ENCODE data around the gene TKT. TPM values are rescaled to one million over a fixed set of nuclear protein-coding genes. Genes with fewer than 3 reads are reported as not detected.

TKT gene
- polyA plus RNA-seq, 2 of the 4 experiments (the other 2 are of a cell fraction): 628 to 1,457 TPM

- no peak overlapping the region for H3K4me2 ChIP-seq
- ChIA-PET POLR2A (no interaction called here), CTCF (interaction anchor here (0.7 to 1.5 kb wide), 9 partner anchors 11 to 437 kb away, joined by 3 to 5 read pairs (median 3); no protein-coding TSS in a partner anchor)
- ATAC-seq (no peak), DNase-seq (ENCODE audit: low read depth in 1 of 2, low spot score in 1 of 2) (no peak), FAIRE-seq (no peak)
- no peak for TF ChIP-seq MAFK (IDR thresholded peaks at IDR 0.05; ENCODE audit: partially characterized antibody)
- TF ChIP-seq EHMT2 (IDR thresholded peaks at IDR 0.05; ENCODE audit: low read depth): no peak
- TF ChIP-seq FOSL2 (IDR thresholded peaks at IDR 0.05): no peak
- no peak for TF ChIP-seq FOSL2 (CRISPR knock-in tag; IDR thresholded peaks at IDR 0.05)
- no peak for TF ChIP-seq CEBPB (IDR thresholded peaks at IDR 0.05)
- no peak for TF ChIP-seq CHD2 (IDR thresholded peaks at IDR 0.05; ENCODE audit: low read length, partially characterized antibody)
- no peaks in the 10 kb centered on the region for H3K9me3 ChIP-seq
- 89% methylated on average over 9 of the region's 10 CpGs for WGBS (ENCODE audit: missing lambda C conversion rate)
- no peak overlapping the region for H3K4me3 ChIP-seq
- H3K4me1 ChIP-seq: peaks cover 37% of the 10 kb centered on the region
- peak overlapping the region; percentile 99 to 100 for H3K27ac ChIP-seq
These were observed 17.4 kb upstream of the TKT start for GRCh38 chr3:53273146-53273670.

- CTCF ChIA-PET: interaction anchor here (0.8 to 1.8 kb wide), 7 partner anchors 11 to 39 kb away, joined by 3 to 6 read pairs (median 3); partner anchors contain the start of gene TKT
- ATAC-seq (peak; percentile 97 to 99), FAIRE-seq (peak; percentile 97), DNase-seq (ENCODE audit: low read depth in 1 of 2, low spot score in 1 of 2) (peak; percentile 91 to 100)
- Histone ChIP-seq H3K4me2 (peak overlapping the region; percentile 78), H3K4me1 (peaks cover 61% of the 10 kb centered on the region), H3K9me3 (no peaks in the 10 kb centered on the region), H3K4me3 (peak overlapping the region; percentile 25; the same call in 1 of the 3 replicates), H3K27ac (peak overlapping the region; percentile 99 to 100)
- POLR2A ChIA-PET: interaction anchor here (1.1 to 2.3 kb wide), 5 partner anchors 15 to 77 kb away, joined by 4 to 22 read pairs (median 8); partner anchors contain the start of genes DCP1A and TKT
- 0% methylated on average over 5 of the region's 12 CpGs for WGBS (ENCODE audit: missing lambda C conversion rate)
- TF ChIP-seq CBX2 (IDR thresholded peaks at IDR 0.05; ENCODE audit: borderline replicate concordance, low read depth) (no peak), KDM5A (IDR thresholded peaks at IDR 0.05) (no peak), CHD4 (IDR thresholded peaks at IDR 0.05; ENCODE audit: borderline replicate concordance) (no peak), HOXB5 (CRISPR knock-in tag; IDR thresholded peaks at IDR 0.05) (0 out of 2 replicates have a peak, but pooled peaks have one; percentile 55), ZFP36 (IDR thresholded peaks at IDR 0.05; ENCODE audit: borderline replicate concordance, partially characterized antibody) (no peak), MAZ (IDR thresholded peaks at IDR 0.05; ENCODE audit: borderline replicate concordance, low read depth, low read length) (no peak), BHLHE40 (IDR thresholded peaks at IDR 0.05; ENCODE audit: low read depth, low read length) (no peak), USF2 (IDR thresholded peaks at IDR 0.05) (no peak), CHD2 (IDR thresholded peaks at IDR 0.05; ENCODE audit: low read length, partially characterized antibody) (no peak), SREBF2 (IDR thresholded peaks at IDR 0.05) (no peak), PHF8 (IDR thresholded peaks at IDR 0.05; ENCODE audit: borderline replicate concordance, low read depth) (no peak), EHMT2 (IDR thresholded peaks at IDR 0.05; ENCODE audit: low read depth) (no peak), ESRRA (IDR thresholded peaks at IDR 0.05; ENCODE audit: borderline replicate concordance, low read length) (no peak), POLR2AphosphoS2 (conservative IDR thresholded peaks at IDR 0.05; ENCODE audit: low read length) (no peak), EHF (CRISPR knock-in tag; IDR thresholded peaks at IDR 0.05) (no peak), FOXS1 (CRISPR knock-in tag; IDR thresholded peaks at IDR 0.05) (no peak), SMC3 (IDR thresholded peaks at IDR 0.05) (peak; percentile 26; the same call in 2 of the 3 replicates), CBX8 (IDR thresholded peaks at IDR 0.05) (no peak), RARB (CRISPR knock-in tag; IDR thresholded peaks at IDR 0.05) (no peak; the same call in 1 of the 2 replicates)
- TF ChIP-seq, protein P1, sequence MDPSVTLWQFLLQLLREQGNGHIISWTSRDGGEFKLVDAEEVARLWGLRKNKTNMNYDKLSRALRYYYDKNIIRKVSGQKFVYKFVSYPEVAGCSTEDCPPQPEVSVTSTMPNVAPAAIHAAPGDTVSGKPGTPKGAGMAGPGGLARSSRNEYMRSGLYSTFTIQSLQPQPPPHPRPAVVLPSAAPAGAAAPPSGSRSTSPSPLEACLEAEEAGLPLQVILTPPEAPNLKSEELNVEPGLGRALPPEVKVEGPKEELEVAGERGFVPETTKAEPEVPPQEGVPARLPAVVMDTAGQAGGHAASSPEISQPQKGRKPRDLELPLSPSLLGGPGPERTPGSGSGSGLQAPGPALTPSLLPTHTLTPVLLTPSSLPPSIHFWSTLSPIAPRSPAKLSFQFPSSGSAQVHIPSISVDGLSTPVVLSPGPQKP (IDR thresholded peaks at IDR 0.05; ENCODE audit: low read depth, low read length): no peak
- TF ChIP-seq, protein P2, sequence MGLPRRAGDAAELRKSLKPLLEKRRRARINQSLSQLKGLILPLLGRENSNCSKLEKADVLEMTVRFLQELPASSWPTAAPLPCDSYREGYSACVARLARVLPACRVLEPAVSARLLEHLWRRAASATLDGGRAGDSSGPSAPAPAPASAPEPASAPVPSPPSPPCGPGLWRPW (IDR thresholded peaks at IDR 0.05): no peak
- TF ChIP-seq, protein P3, sequence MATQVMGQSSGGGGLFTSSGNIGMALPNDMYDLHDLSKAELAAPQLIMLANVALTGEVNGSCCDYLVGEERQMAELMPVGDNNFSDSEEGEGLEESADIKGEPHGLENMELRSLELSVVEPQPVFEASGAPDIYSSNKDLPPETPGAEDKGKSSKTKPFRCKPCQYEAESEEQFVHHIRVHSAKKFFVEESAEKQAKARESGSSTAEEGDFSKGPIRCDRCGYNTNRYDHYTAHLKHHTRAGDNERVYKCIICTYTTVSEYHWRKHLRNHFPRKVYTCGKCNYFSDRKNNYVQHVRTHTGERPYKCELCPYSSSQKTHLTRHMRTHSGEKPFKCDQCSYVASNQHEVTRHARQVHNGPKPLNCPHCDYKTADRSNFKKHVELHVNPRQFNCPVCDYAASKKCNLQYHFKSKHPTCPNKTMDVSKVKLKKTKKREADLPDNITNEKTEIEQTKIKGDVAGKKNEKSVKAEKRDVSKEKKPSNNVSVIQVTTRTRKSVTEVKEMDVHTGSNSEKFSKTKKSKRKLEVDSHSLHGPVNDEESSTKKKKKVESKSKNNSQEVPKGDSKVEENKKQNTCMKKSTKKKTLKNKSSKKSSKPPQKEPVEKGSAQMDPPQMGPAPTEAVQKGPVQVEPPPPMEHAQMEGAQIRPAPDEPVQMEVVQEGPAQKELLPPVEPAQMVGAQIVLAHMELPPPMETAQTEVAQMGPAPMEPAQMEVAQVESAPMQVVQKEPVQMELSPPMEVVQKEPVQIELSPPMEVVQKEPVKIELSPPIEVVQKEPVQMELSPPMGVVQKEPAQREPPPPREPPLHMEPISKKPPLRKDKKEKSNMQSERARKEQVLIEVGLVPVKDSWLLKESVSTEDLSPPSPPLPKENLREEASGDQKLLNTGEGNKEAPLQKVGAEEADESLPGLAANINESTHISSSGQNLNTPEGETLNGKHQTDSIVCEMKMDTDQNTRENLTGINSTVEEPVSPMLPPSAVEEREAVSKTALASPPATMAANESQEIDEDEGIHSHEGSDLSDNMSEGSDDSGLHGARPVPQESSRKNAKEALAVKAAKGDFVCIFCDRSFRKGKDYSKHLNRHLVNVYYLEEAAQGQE (IDR thresholded peaks at IDR 0.05): no peak
- TF ChIP-seq, protein P4, sequence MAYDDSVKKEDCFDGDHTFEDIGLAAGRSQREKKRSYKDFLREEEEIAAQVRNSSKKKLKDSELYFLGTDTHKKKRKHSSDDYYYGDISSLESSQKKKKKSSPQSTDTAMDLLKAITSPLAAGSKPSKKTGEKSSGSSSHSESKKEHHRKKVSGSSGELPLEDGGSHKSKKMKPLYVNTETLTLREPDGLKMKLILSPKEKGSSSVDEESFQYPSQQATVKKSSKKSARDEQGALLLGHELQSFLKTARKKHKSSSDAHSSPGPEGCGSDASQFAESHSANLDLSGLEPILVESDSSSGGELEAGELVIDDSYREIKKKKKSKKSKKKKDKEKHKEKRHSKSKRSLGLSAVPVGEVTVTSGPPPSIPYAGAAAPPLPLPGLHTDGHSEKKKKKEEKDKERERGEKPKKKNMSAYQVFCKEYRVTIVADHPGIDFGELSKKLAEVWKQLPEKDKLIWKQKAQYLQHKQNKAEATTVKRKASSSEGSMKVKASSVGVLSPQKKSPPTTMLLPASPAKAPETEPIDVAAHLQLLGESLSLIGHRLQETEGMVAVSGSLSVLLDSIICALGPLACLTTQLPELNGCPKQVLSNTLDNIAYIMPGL (CRISPR knock-in tag; IDR thresholded peaks at IDR 0.05; ENCODE audit: borderline replicate concordance): no peak
These were observed 14.4 kb upstream of the TKT start for GRCh38 chr3:53269888-53270880.

Measured in A549 (cell line).